HG02885 (cell line): Measurements from ENCODE around the gene IP6K1.
"Not testable (repeated sequence)": the region's sequence is repeated elsewhere in the genome, so short reads cannot be mapped to it uniquely, and the experiment has no call there.

ENCODE experiments used
- ATAC-seq: cut with Tn5 transposase; IDR thresholded peaks from one replicate; pipeline ENCODE4 v1.9.1; 2021; ENCODE audit warnings: mild to moderate bottlenecking; ENCODE audit not compliant: unreplicated experiment, poor library complexity

Gene IP6K1

GRCh38 chr3:49794926-49795905 lies 8.9 kb upstream of the IP6K1 start:
- no peak for ATAC-seq

- ATAC-seq = no peak
Measured at GRCh38 chr3:49794431-49794830, 8.1 kb upstream of the IP6K1 start.

- no peak for ATAC-seq
Measured at GRCh38 chr3:49793486-49794085, 7.2 kb upstream of the IP6K1 start.

GRCh38 chr3:49792371-49793150 lies 6.2 kb upstream of the IP6K1 start:
- ATAC-seq = no peak

GRCh38 chr3:49791571-49791970 lies 5.2 kb upstream of the IP6K1 start:
- no peak for ATAC-seq

GRCh38 chr3:49790626-49791411 lies 4.5 kb upstream of the IP6K1 start:
- no peak for ATAC-seq

GRCh38 chr3:49788056-49788455 lies 1.7 kb upstream of the IP6K1 start:
- ATAC-seq = no peak

GRCh38 chr3:49787536-49787935 lies 1.2 kb upstream of the IP6K1 start:
- no peak for ATAC-seq

- no peak for ATAC-seq
Measured at GRCh38 chr3:49787182-49787464, 781 bp upstream of the IP6K1 start.

GRCh38 chr3:49785565-49786356 lies 581 bp downstream of the IP6K1 start:
- peak; percentile 46 for ATAC-seq

GRCh38 chr3:49782277-49782676 lies 4.1 kb downstream of the IP6K1 start:
- ATAC-seq = not testable (repeated sequence)

- ATAC-seq = no peak
Measured at GRCh38 chr3:49781415-49782199, 4.7 kb downstream of the IP6K1 start.

GRCh38 chr3:49780975-49781365 lies 5.4 kb downstream of the IP6K1 start:
- ATAC-seq = not testable (repeated sequence)

- ATAC-seq = no peak
Measured at GRCh38 chr3:49780080-49780974, 6.0 kb downstream of the IP6K1 start.

- no peak for ATAC-seq
Measured at GRCh38 chr3:49779358-49780079, 6.8 kb downstream of the IP6K1 start.

GRCh38 chr3:49776101-49776500 lies 10.2 kb downstream of the IP6K1 start:
- ATAC-seq = not testable (repeated sequence)

- no peak for ATAC-seq
Measured at GRCh38 chr3:49775538-49775937, 10.8 kb downstream of the IP6K1 start.
